SH-SY5Y (cell line): ENCODE data around the gene OR14A2.

ENCODE experiments used
- GATA2 ChIP-seq: IDR thresholded peaks from 2 replicates; pipeline ENCODE4 v1.6.1; 2011; ENCODE audit warnings: mild to moderate bottlenecking, low read depth, low read length
- GATA3 ChIP-seq: IDR thresholded peaks from 2 replicates; pipeline ENCODE4 v1.6.1; 2011; ENCODE audit warnings: low read depth, mild to moderate bottlenecking, low read length, moderate library complexity

DNA sequence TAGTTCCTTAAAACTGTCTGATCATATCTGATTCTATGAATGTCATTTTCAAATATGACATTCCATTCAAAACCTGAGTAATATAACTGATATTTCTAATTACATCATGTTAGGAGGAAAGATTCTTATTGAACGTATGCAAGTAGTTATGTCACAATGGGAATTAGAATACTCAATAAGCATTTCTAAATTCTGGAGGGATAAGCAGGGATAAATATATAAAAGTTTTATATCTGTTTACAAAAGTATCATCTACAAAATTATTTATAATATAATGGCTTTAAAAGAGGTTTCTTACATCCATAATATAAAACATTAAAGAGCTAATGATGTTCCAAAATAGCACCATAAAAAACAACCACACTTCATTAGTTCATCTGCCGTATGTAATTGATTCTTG is at the start of gene OR14A2:
- no peak for TF ChIP-seq GATA2
- no peak for TF ChIP-seq GATA3
